CD4-positive, alpha-beta memory T cell (primary cell): ENCODE data around the gene ZNF177. TPM values are rescaled to one million over a fixed set of nuclear protein-coding genes. Genes with fewer than 3 reads are reported as not detected.
"Not testable (repeated sequence)": the region's sequence is repeated elsewhere in the genome, so short reads cannot be mapped to it uniquely, and the experiment has no call there.

Experiments used
- CTCF ChIA-PET: fragments of 350-600 bp; sonication (Branson Sonifier 250); formaldehyde crosslinking; loops from one replicate; lab custom pipeline; 2021; ENCODE audit warnings: inconsistent platforms; ENCODE audit not compliant: partially characterized antibody; lab: Charles Lee
- POLR2A ChIA-PET: fragments of 350-600 bp; sonication (Branson Sonifier 250); formaldehyde crosslinking; loops from one replicate; lab custom pipeline; 2021; ENCODE audit not compliant: partially characterized antibody; lab: Charles Lee
- DNase-seq, 5 donors: peaks; one replicate each; pipeline versions ENCODE4 v3.0.0 to v3.0.0-alpha.2; 2020 to 2022; ENCODE audit warnings: mixed read lengths in 1 of 5
- H3K27ac ChIP-seq: one replicate; pipeline ENCODE4 v1.7.0; 2013; ENCODE audit warnings: low read depth, low read length
- H3K27me3 ChIP-seq: 2 replicates; pipeline ENCODE4 v1.7.0; 2013; ENCODE audit warnings: mild to moderate bottlenecking, low read length, moderate library complexity; ENCODE audit not compliant: insufficient read depth
- H3K36me3 ChIP-seq: 2 replicates; pipeline ENCODE4 v1.7.0; 2013; ENCODE audit warnings: mild to moderate bottlenecking, low read length, moderate library complexity; ENCODE audit not compliant: insufficient read depth
- H3K4me1 ChIP-seq: 2 replicates; pipeline ENCODE4 v1.7.0; 2013; ENCODE audit warnings: mild to moderate bottlenecking, low read length, moderate library complexity; ENCODE audit not compliant: insufficient read depth
- H3K4me3 ChIP-seq, 2 donors: one replicate each; pipeline ENCODE4 v1.7.0; 2013; ENCODE audit warnings: low read length in 2 of 2, mild to moderate bottlenecking in 1 of 2
- H3K9me3 ChIP-seq, 2 donors: one replicate each; pipeline ENCODE4 v1.7.0; 2013; ENCODE audit warnings: low read length in 2 of 2, control low read depth in 1 of 2; ENCODE audit not compliant: control insufficient read depth in 1 of 2
- H3K27ac Mint-ChIP-seq, 7 donors: one replicate each; pipeline ENCODE4 v1.8.0; 2020 to 2021; ENCODE audit warnings: mixed read lengths in 7 of 7, mild to moderate bottlenecking in 6 of 7, inconsistent platforms in 3 of 7, moderate library complexity in 3 of 7
- H3K27me3 Mint-ChIP-seq, 2 donors: one replicate each; pipeline ENCODE4 v1.8.0; 2020 to 2021; ENCODE audit warnings: mixed read lengths in 2 of 2
- H3K36me3 Mint-ChIP-seq, 2 donors: one replicate each; pipeline ENCODE4 v1.8.0; 2020 to 2021; ENCODE audit warnings: mixed read lengths in 2 of 2, inconsistent platforms in 1 of 2, mild to moderate bottlenecking in 1 of 2
- H3K4me1 Mint-ChIP-seq, 4 donors: one replicate each; pipeline ENCODE4 v1.8.0; 2020 to 2021; ENCODE audit warnings: mixed read lengths in 4 of 4, mild to moderate bottlenecking in 1 of 4
- H3K4me3 Mint-ChIP-seq, 8 donors: one replicate each; pipeline ENCODE4 v1.8.0; 2020 to 2021; ENCODE audit warnings: mixed read lengths in 8 of 8, mild to moderate bottlenecking in 7 of 8, moderate library complexity in 6 of 8, inconsistent platforms in 3 of 8
- H3K9me3 Mint-ChIP-seq, 8 donors: one replicate each; pipeline ENCODE4 v1.8.0; 2020 to 2021; ENCODE audit warnings: mixed read lengths in 8 of 8, mild to moderate bottlenecking in 5 of 8, inconsistent platforms in 3 of 8, moderate library complexity in 1 of 8
- intact Hi-C: fragments of 100-400 bp; cut with micrococcal nuclease; formaldehyde crosslinking; loops from one replicate; pipeline ENCODE4 v1.15.1; 2023
- polyA plus RNA-seq, 2 donors: library from polyadenylated mRNA; unstranded; fragments of 300-500 nt; fragmentation: Illumina TruSeq; gene quantifications; one replicate each; pipeline ENCODE4 v1.2.3, GENCODE V29; 2021
- total RNA-seq, 2 experiments: library from RNA; stranded (reverse); gene quantifications; one replicate each; pipeline ENCODE4 v1.2.3, GENCODE V29; 2021

ZNF177 gene
- 1 to 10 TPM; 1.7 to 3.6 TPM for total RNA-seq
- under 1 TPM; 0.31 to 0.77 TPM for polyA plus RNA-seq

DNA sequence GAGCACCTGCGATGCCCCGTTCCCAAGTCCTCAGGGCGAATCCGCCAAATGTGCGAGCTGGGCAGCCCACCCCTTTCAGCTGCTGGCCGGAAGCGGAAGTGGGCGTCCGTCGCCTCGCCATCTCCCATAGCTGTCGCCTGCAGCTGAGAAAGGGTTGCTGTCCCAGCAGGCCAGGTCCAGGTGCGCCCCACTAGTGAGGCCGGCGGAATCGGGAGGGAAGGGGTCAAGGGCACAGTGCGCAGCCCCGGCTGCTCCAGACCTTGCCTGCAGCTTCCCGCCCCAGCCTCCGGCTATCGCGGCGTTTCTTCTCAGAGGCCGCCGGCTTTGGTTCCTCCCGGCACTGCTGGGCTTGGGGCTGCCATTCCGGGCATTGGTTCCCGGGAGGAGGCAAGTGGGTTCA lies at the start of gene ZNF177:
Gene ZNF177 (plus strand): TSS at position 109 of the 400 bp plus-strand sequence. CDS start 15,299 bp downstream, outside the sequence.
- Mint-ChIP-seq H3K36me3 (peaks cover 46 to 54% of the 10 kb centered on the region in 2 donors), H3K4me3 (peak within 1 kb of the TSS in 3 of 8 donors; percentile 12 to 46 (median 13)), H3K27ac (no peak within 1 kb of the TSS), H3K9me3 (peaks cover 4 to 93% (median 81%) of the 10 kb centered on the region in 8 donors), H3K4me1 (peaks cover 0 to 2% (median 0%) of the 10 kb centered on the region in 4 donors), H3K27me3 (peaks cover 6 to 7% of the 10 kb centered on the region in 2 donors)
- DNase-seq: no peak
- CTCF ChIA-PET: no interaction called here
- intact Hi-C loops: no loop called here
- H3K36me3 ChIP-seq: no peaks in the 10 kb centered on the region
- H3K9me3 ChIP-seq: peaks cover 3 to 18% of the 10 kb centered on the region in 2 donors
- POLR2A ChIA-PET: no interaction called here
- no peak within 1 kb of the TSS for H3K27ac ChIP-seq
- no peaks in the 10 kb centered on the region for H3K4me1 ChIP-seq
- H3K4me3 ChIP-seq: no peak within 1 kb of the TSS
- H3K27me3 ChIP-seq: no peaks in the 10 kb centered on the region

DNA sequence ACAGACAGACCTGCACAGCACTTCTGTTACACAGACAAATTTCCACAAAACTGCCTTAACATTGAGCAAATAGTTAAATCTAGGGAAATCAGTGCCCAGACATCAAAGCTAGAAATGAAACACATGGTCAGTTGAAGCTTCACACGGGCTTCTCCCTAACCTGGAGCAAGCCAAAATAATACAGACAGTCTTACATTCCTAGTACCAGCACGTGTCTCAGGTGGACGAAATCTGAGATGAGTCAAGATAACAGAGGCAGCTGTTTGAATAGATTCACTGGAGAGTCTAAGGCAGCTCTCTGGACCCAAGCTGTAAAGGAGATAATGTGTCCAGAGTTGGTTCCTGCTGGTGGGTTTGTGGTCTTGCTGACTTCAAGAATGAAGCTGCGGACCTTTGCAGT lies 49.1 kb upstream of the ZNF177 start:
- H3K4me3 ChIP-seq: no peak overlapping the region
- no peak for DNase-seq
- peak overlapping the region in 1 of 7 donors; percentile 38 for H3K27ac Mint-ChIP-seq
- ChIA-PET POLR2A (no interaction called here), CTCF (interaction anchor here (1.3 kb wide), 1 partner anchor 10 kb away, joined by 4 read pairs; the partner anchor contains the start of gene ZNF559)
- H3K27me3 Mint-ChIP-seq: peaks cover 3 to 4% of the 10 kb centered on the region in 2 donors
- no peak overlapping the region for H3K27ac ChIP-seq
- peaks cover 7 to 19% (median 13%) of the 10 kb centered on the region in 4 donors for H3K4me1 Mint-ChIP-seq
- H3K4me3 Mint-ChIP-seq: no peak overlapping the region
- H3K9me3 Mint-ChIP-seq: peaks cover 0 to 36% (median 17%) of the 10 kb centered on the region in 8 donors
- H3K36me3 ChIP-seq: no peaks in the 10 kb centered on the region
- intact Hi-C loops: no loop called here
- no peaks in the 10 kb centered on the region for H3K27me3 ChIP-seq
- H3K4me1 ChIP-seq: peaks cover 7% of the 10 kb centered on the region
- H3K9me3 ChIP-seq: no peaks in the 10 kb centered on the region
- peaks cover 15 to 17% of the 10 kb centered on the region in 2 donors for H3K36me3 Mint-ChIP-seq

DNA sequence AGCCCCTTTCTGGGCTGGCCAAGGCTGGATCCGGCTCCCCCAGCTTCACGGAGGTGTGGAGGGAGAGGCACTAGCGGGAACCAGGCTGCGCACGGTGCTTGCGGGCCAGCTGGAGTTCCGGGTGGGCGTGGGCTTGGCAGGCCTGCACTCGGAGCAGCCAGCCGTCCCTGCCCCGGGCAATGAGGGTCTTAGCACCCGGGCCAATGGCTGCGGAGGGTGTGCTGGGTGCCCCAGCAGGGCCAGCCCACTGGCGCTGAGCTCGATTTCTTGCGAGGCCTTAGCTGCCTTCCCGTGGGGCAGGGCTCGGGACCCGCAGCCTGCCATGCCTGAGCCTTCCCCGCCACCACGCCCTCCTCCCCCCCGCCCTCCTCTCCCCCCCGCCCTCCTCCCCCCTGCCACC lies 41.5 kb upstream of the ZNF177 start:
- intact Hi-C loops: loop anchor here (5.0 to 10.0 kb wide), 2 partner anchors 116 to 487 kb away; partner anchors contain the start of genes MBD3L1, ZNF266 and ZNF558
- H3K36me3 Mint-ChIP-seq: peaks cover 23 to 25% of the 10 kb centered on the region in 2 donors
- Histone ChIP-seq H3K27me3 (no peaks in the 10 kb centered on the region), H3K4me1 (peaks cover 20% of the 10 kb centered on the region), H3K36me3 (no peaks in the 10 kb centered on the region), H3K4me3 (no peak overlapping the region), H3K27ac (no peak overlapping the region), H3K9me3 (no peaks in the 10 kb centered on the region)
- DNase-seq: no peak
- ChIA-PET POLR2A (interaction anchor here (3.6 kb wide), 1 partner anchor 11 kb away, joined by 30 read pairs; the partner anchor contains the start of gene ZNF699), CTCF (no interaction called here)
- H3K27me3 Mint-ChIP-seq: peaks cover 0 to 2% of the 10 kb centered on the region in 2 donors
- H3K4me3 Mint-ChIP-seq: no peak overlapping the region
- H3K9me3 Mint-ChIP-seq: peaks cover 0 to 46% (median 26%) of the 10 kb centered on the region in 8 donors
- no peak overlapping the region for H3K27ac Mint-ChIP-seq
- peaks cover 15 to 33% (median 20%) of the 10 kb centered on the region in 4 donors for H3K4me1 Mint-ChIP-seq

DNA sequence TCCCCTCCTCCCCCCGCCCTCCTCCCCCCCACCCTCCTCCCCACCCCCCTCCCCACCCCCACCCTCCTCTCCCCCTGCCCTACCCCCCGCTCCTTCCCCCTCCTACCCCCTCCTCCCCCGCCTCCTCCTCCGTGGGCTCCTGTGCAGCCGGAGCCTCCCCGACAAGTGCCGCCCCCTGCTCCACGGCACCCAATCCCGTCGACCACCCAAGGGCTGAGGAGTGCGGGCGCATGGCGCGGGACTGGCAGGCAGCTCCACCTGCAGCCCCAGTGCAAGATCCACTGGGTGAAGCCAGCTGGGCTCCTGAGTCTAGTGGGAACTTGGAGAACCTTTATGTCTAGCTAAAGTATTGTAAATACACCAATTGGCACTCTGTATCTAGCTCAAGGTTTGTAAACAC lies 41.1 kb upstream of the ZNF177 start:
- H3K27ac Mint-ChIP-seq, H3K27ac ChIP-seq, H3K4me3 Mint-ChIP-seq, H3K4me3 ChIP-seq, H3K27me3 ChIP-seq, DNase-seq, H3K27me3 Mint-ChIP-seq, H3K9me3 ChIP-seq, H3K36me3 ChIP-seq: not testable (repeated sequence)
- intact Hi-C loops: loop anchor here (5.0 to 10.0 kb wide), 2 partner anchors 116 to 487 kb away; partner anchors contain the start of genes MBD3L1, ZNF266 and ZNF558
- CTCF ChIA-PET: interaction anchor here (2.8 kb wide), 1 partner anchor 11 kb away, joined by 23 read pairs; the partner anchor contains the start of gene ZNF699
- Mint-ChIP-seq H3K36me3 (peaks cover 25 to 26% of the 10 kb centered on the region in 2 donors), H3K9me3 (peaks cover 0 to 46% (median 27%) of the 10 kb centered on the region in 8 donors), H3K4me1 (peaks cover 15 to 33% (median 20%) of the 10 kb centered on the region in 4 donors)
- H3K4me1 ChIP-seq: peaks cover 20% of the 10 kb centered on the region
- POLR2A ChIA-PET: interaction anchor here (3.6 kb wide), 1 partner anchor 12 kb away, joined by 30 read pairs; the partner anchor contains the start of gene ZNF699

DNA sequence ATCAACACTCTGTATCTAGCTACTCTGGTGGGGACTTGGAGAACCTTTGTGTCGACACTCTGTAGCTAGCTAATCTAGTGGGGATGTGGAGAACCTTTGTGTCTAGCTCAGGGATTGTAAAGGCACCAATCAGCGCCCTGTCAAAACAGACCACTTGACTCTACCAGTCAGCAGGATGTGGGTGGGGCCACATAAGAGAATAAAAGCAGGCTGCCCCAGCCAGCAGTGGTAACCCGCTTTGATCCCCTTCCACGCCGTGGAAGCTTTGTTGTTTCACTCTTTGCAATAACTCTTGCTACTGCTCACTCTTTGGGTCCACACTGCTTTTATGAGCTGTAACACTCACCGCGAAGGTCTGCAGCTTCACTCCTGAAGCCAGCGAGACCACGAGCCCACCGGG lies 40.6 kb upstream of the ZNF177 start:
- Mint-ChIP-seq H3K4me3 (peak overlapping the region in 5 of 8 donors; percentile 7 to 65 (median 53)), H3K27ac (peak overlapping the region in 2 of 7 donors; percentile 12 to 94), H3K9me3 (peaks cover 0 to 51% (median 29%) of the 10 kb centered on the region in 8 donors), H3K4me1 (peaks cover 15 to 33% (median 20%) of the 10 kb centered on the region in 4 donors), H3K36me3 (peaks cover 29 to 30% of the 10 kb centered on the region in 2 donors)
- H3K4me3 ChIP-seq, H3K36me3 ChIP-seq, DNase-seq, H3K27ac ChIP-seq, H3K9me3 ChIP-seq, H3K27me3 ChIP-seq, H3K27me3 Mint-ChIP-seq: not testable (repeated sequence)
- H3K4me1 ChIP-seq: peaks cover 20% of the 10 kb centered on the region
- POLR2A ChIA-PET: interaction anchor here (3.6 kb wide), 1 partner anchor 12 kb away, joined by 30 read pairs; the partner anchor contains the start of gene ZNF699
- intact Hi-C loops: loop anchor here (5.0 to 10.0 kb wide), 2 partner anchors 115 to 487 kb away; partner anchors contain the start of genes MBD3L1, ZNF266 and ZNF558
- CTCF ChIA-PET: interaction anchor here (2.8 kb wide), 1 partner anchor 12 kb away, joined by 23 read pairs; the partner anchor contains the start of gene ZNF699

DNA sequence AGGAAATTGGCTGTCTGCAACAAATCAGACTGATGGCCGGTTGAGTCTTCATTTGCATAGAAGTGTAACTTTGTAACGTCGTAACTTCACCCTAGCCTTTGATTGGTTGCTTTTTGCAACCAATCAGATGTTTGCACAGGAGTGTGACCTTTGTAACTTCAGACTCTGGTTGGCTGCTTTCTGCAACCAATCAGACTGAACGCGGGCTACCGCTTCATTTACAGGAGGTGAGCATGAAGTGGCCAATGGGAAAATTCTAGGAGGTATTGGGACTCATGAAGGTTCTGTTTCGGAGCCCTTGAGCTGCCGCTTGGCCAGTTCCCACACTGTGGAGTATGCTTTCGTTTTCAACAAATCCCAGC lies 39.3 kb upstream of the ZNF177 start:
- CTCF ChIA-PET: interaction anchor here (1.0 to 2.8 kb wide), 3 partner anchors 9 to 16 kb away, joined by 4 to 23 read pairs (median 4); partner anchors contain the start of gene ZNF699
- peak overlapping the region; percentile 91 to 97 (median 97) for H3K27ac Mint-ChIP-seq
- no peak for DNase-seq

More for the DNA sequence above, 39.3 kb upstream of the ZNF177 start:
- Histone ChIP-seq H3K27me3 (no peaks in the 10 kb centered on the region), H3K9me3 (peaks cover 0 to 6% of the 10 kb centered on the region in 2 donors), H3K36me3 (no peaks in the 10 kb centered on the region), H3K4me3 (peak overlapping the region; percentile 62 to 83), H3K4me1 (peaks cover 20% of the 10 kb centered on the region), H3K27ac (peak overlapping the region; percentile 67)
- Mint-ChIP-seq H3K9me3 (peaks cover 2 to 61% (median 37%) of the 10 kb centered on the region in 8 donors), H3K36me3 (peaks cover 40 to 41% of the 10 kb centered on the region in 2 donors), H3K4me1 (peaks cover 18 to 39% (median 22%) of the 10 kb centered on the region in 4 donors), H3K4me3 (peak overlapping the region; percentile 88 to 98 (median 95)), H3K27me3 (no peaks in the 10 kb centered on the region)
- POLR2A ChIA-PET: interaction anchor here (0.7 to 3.6 kb wide), 5 partner anchors 14 to 445 kb away, joined by 3 to 30 read pairs (median 3); partner anchors contain the start of genes ZNF699 and ZNF846
- intact Hi-C loops: loop anchor here (5.0 to 10.0 kb wide), 2 partner anchors 114 to 489 kb away; partner anchors contain the start of genes MBD3L1, ZNF266 and ZNF558
